GM12878 (cell line): ENCODE measurements around the gene PLEKHA7.

ENCODE experiments used
- IKZF1 ChIP-seq: fragments of 450-650 bp; conservative IDR thresholded peaks from 2 replicates; pipeline ENCODE4 v1.6.1; 2017; ENCODE audit warnings: antibody characterized with exemption, mild to moderate bottlenecking
- MTA2 ChIP-seq: fragments of 450-650 bp; IDR thresholded peaks from 2 replicates; pipeline ENCODE4 v1.6.1; 2016; ENCODE audit warnings: low read depth, mild to moderate bottlenecking, moderate library complexity
- MXI1 ChIP-seq: fragments of 150-350 bp; IDR thresholded peaks from 2 replicates; pipeline ENCODE4 v1.6.1; 2011; ENCODE audit warnings: low read depth, mild to moderate bottlenecking, inconsistent platforms, low read length, improper control_type of control experiment
- POLR2AphosphoS5 ChIP-seq: IDR thresholded peaks from 2 replicates; pipeline ENCODE4 v1.6.1; 2011; ENCODE audit warnings: mild to moderate bottlenecking, low read length, inconsistent platforms
- RAD21 ChIP-seq: IDR thresholded peaks from 2 replicates; pipeline ENCODE4 v1.6.1; 2011; ENCODE audit warnings: mild to moderate bottlenecking, low read depth, low read length, moderate library complexity; ENCODE audit not compliant: insufficient read depth
- RAD51 ChIP-seq: fragments of 450-650 bp; IDR thresholded peaks from 2 replicates; pipeline ENCODE4 v1.6.1; 2016; ENCODE audit warnings: moderate library complexity, mild to moderate bottlenecking, inconsistent platforms
- RFX5 ChIP-seq: IDR thresholded peaks from 2 replicates; pipeline ENCODE4 v1.6.1; 2011; ENCODE audit warnings: low read depth, low read length, improper control_type of control experiment
- ZZZ3 ChIP-seq: IDR thresholded peaks from 2 replicates; pipeline ENCODE4 v1.6.1; 2011; ENCODE audit warnings: low read depth; ENCODE audit not compliant: control insufficient read depth, insufficient read length
- TF ChIP-seq, protein P1 (sequence below): fragments of 450-650 bp; formaldehyde crosslinking; IDR thresholded peaks from 2 replicates; pipeline ENCODE4 v1.4.0; 2022; ENCODE audit warnings: mild to moderate bottlenecking, moderate library complexity
- TF ChIP-seq, protein P2 (sequence below), 3 experiments: IDR thresholded peaks in 2 of 3; conservative IDR thresholded peaks in 1 of 3; 2 replicates each; pipeline ENCODE4 v1.5.1; 2011; ENCODE audit warnings: low read depth in 3 of 3, low read length in 3 of 3, mild to moderate bottlenecking in 3 of 3, control low read depth in 2 of 3, moderate library complexity in 2 of 3, inconsistent platforms in 1 of 3, mixed read lengths in 1 of 3; ENCODE audit not compliant: control insufficient read depth in 2 of 3, insufficient read depth in 1 of 3; ENCODE audit errors: extremely low read depth in 1 of 3
- TF ChIP-seq, protein P3 (sequence below): IDR thresholded peaks from 2 replicates; pipeline ENCODE4 v1.6.1; 2011; ENCODE audit warnings: mild to moderate bottlenecking, low read depth, low read length, moderate library complexity; ENCODE audit not compliant: insufficient replicate concordance

DNA sequence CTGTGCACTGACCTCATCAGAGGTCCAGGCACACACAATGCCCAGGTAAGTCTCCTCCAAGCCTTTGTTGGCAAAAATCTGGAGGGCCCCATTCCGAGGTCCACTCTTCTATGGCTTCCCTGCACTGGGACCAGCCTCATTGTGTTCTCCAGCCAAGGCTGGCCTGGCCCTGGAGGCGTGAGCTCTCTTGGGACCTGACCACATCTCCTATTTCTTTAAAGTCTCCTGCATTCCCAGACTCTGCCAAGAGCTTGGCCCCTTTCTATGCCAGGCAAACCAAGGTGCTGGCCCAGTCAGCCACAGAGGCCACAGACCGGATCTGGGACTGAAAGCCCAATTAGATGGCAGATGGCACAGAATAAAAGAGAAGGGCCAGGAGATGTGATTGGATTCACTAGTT, 220.7 kb downstream of the PLEKHA7 start:
- TF ChIP-seq RAD51 (no peak), POLR2AphosphoS5 (no peak), IKZF1 (no peak), MXI1 (no peak), RFX5 (no peak), MTA2 (no peak), RAD21 (no peak), ZZZ3 (no peak)
- TF ChIP-seq, protein P1, sequence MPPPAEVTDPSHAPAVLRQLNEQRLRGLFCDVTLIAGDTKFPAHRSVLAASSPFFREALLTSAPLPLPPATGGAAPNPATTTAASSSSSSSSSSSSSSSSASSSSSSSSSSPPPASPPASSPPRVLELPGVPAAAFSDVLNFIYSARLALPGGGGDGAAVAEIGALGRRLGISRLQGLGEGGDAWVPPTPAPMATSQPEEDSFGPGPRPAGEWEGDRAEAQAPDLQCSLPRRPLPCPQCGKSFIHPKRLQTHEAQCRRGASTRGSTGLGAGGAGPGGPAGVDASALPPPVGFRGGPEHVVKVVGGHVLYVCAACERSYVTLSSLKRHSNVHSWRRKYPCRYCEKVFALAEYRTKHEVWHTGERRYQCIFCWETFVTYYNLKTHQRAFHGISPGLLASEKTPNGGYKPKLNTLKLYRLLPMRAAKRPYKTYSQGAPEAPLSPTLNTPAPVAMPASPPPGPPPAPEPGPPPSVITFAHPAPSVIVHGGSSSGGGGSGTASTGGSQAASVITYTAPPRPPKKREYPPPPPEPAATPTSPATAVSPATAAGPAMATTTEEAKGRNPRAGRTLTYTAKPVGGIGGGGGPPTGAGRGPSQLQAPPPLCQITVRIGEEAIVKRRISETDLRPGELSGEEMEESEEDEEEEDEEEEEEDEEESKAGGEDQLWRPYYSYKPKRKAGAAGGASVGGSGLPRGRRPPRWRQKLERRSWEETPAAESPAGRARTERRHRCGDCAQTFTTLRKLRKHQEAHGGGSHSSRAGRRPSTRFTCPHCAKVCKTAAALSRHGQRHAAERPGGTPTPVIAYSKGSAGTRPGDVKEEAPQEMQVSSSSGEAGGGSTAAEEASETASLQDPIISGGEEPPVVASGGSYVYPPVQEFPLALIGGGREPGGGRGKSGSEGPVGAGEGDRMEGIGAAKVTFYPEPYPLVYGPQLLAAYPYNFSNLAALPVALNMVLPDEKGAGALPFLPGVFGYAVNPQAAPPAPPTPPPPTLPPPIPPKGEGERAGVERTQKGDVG (CRISPR knock-in tag), result no peak
- TF ChIP-seq, protein P2, sequence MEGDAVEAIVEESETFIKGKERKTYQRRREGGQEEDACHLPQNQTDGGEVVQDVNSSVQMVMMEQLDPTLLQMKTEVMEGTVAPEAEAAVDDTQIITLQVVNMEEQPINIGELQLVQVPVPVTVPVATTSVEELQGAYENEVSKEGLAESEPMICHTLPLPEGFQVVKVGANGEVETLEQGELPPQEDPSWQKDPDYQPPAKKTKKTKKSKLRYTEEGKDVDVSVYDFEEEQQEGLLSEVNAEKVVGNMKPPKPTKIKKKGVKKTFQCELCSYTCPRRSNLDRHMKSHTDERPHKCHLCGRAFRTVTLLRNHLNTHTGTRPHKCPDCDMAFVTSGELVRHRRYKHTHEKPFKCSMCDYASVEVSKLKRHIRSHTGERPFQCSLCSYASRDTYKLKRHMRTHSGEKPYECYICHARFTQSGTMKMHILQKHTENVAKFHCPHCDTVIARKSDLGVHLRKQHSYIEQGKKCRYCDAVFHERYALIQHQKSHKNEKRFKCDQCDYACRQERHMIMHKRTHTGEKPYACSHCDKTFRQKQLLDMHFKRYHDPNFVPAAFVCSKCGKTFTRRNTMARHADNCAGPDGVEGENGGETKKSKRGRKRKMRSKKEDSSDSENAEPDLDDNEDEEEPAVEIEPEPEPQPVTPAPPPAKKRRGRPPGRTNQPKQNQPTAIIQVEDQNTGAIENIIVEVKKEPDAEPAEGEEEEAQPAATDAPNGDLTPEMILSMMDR (IDR thresholded peaks at IDR 0.05 in 2 of 3, conservative IDR thresholded peaks at IDR 0.05 in 1 of 3; ENCODE audit: control insufficient read depth in 2 of 3, extremely low read depth in 1 of 3, insufficient read depth in 1 of 3, low read depth in 3 of 3, low read length in 3 of 3), result no peak
- TF ChIP-seq, protein P3, sequence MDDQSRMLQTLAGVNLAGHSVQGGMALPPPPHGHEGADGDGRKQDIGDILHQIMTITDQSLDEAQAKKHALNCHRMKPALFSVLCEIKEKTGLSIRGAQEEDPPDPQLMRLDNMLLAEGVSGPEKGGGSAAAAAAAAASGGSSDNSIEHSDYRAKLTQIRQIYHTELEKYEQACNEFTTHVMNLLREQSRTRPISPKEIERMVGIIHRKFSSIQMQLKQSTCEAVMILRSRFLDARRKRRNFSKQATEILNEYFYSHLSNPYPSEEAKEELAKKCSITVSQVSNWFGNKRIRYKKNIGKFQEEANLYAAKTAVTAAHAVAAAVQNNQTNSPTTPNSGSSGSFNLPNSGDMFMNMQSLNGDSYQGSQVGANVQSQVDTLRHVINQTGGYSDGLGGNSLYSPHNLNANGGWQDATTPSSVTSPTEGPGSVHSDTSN, result no peak
